ENCODE data around the gene NOS3. TPM values are rescaled to one million over a fixed set of nuclear protein-coding genes. Genes with fewer than 3 reads are reported as not detected.
A peak's percentile ranks its signal among the peaks of the same experiment; 100 is the strongest.

The NOS3 gene
- total RNA-seq, 1 experiment from 2014 or later = 3.2 TPM

DNA sequence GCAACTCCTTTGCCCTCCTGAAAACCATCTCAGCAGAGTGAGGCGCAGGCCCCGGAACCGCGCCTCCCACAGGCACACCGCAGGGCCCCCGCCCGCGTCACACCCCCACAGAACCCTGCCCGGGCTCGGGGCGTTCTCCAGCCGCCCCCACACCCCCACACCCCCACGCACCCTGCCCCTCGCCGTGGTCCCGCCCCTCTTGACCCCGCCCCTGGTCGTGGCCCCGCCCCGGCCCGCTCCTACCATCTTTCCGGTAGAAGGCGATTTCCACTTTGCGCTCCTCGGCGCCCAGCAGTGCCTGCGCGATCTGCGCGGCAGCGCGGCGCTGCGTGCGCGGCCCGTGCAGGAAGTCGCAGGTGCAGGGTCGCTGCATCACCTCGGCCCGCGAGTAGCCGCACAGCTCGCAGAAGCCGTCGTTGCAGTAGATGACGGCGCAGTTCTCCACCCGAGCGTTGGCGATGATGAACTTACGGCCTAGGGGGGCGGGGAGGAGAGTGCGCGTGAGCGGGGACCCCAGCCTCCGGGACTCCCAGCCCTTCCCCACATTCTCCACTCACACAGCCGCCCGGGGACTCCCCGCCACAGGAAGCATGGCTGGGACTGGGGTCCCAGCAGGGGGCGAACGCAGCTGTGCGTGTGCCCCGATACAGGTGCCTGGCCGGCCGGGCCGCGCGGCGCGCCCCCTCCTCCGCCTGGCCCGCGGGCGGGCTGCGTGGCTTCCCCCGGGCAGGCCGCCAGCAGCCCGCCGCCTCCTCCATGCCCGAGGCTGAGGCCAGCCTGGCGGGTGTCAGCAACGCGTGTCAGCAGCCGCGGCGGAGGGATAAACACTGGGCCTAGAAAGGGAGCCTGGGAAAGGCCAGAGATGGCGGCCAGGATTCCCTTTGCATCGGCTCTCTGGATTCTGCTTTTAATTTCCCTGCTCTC is 16.1 kb upstream of the NOS3 start:
- Histone ChIP-seq H3K9me3 (ENCODE audit: insufficient read depth, low read depth) (no peaks in the 10 kb centered on the region), H3K4me2 (peak overlapping the region; percentile 97), H3K27me3 (ENCODE audit: insufficient read depth, low read depth) (peaks cover 52% of the 10 kb centered on the region), H4K20me1 (ENCODE audit: insufficient read depth) (no peaks in the 10 kb centered on the region), H3K36me3 (ENCODE audit: low read depth) (no peaks in the 10 kb centered on the region), H3K27ac (no peak overlapping the region), H3K79me2 (ENCODE audit: low read depth) (no peaks in the 10 kb centered on the region), H3K9me2 (ENCODE audit: insufficient read depth) (no peaks in the 10 kb centered on the region), H3F3A (ENCODE audit: insufficient read depth, low read depth) (no peaks in the 10 kb centered on the region), H2AFZ (peak overlapping the region; percentile 86), H3K4me3 (peak overlapping the region; percentile 65), H3K4me1 (replicated peaks; ENCODE audit: insufficient read depth) (0 out of 2 replicates have a peak, but pooled peaks cover 4% of the 10 kb centered on the region)
- intact Hi-C loops (cut with micrococcal nuclease; ENCODE audit: unreplicated experiment) = loop anchor here (2.0 to 10.0 kb wide), 2 partner anchors 110 to 138 kb away; partner anchors contain the start of genes AGAP3, FASTK and TMUB1
- BruUV-seq (replicated peaks) = no TSS peak
- DNase-seq = peak in 1 of 2 experiments; percentile 67
- POLR2A ChIA-PET (ENCODE audit: unreplicated experiment) = no interaction called here
- peak; percentile 42; the same call in 1 of the 2 replicates for TF ChIP-seq CTCF (conservative IDR thresholded peaks at IDR 0.05)
- TF ChIP-seq EZH2 (IDR thresholded peaks at IDR 0.05; ENCODE audit: low read depth) = no peak
- CTCF ChIA-PET = interaction anchor here (0.6 to 1.1 kb wide), 2 partner anchors 44 to 88 kb away, joined by 4 to 12 read pairs; no protein-coding TSS in a partner anchor

DNA sequence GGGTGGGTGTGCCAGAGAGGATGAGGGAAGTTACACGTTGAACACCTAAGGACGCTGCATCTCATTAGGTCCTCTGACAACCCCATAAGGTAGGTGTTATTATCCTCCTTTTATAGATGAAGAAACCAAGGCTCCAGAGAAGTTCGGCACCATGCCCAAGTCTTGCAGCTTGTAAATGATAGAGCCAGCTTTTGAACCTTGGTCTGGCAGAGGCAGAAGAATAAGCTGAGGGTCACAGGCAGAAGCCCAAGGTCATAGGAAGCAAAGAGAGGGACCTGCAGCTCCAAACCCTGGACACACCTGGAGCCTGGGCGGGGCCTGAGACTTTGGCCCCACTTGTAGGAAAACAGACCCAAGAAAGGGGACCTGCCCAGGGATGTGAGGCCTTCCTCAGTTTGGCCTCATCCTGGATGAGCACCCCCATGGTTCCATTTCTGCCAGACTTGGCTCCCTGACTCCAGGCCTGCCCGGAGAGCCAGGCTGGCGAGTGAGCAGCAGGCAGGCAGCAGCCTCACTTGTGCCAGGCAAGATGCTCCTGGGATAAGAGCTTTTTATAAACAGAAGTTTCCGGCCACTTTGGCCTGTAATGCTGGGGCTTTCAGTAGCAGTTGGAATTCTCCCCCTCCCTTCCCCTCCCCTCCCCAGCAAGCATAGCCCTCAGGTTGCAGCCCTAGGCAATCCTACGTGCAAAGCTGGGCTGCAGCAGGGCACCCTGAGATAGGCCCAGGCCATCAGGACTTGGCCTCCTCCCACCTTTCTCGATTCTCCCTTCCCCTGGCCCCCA is 15.1 kb upstream of the NOS3 start:
- TF ChIP-seq EZH2 (IDR thresholded peaks at IDR 0.05; ENCODE audit: low read depth) (no peak), CTCF (conservative IDR thresholded peaks at IDR 0.05) (no peak)
- Histone ChIP-seq H3K9me3 (ENCODE audit: insufficient read depth, low read depth) (no peaks in the 10 kb centered on the region), H3K27ac (no peak overlapping the region), H3K79me2 (ENCODE audit: low read depth) (no peaks in the 10 kb centered on the region), H3K36me3 (ENCODE audit: low read depth) (no peaks in the 10 kb centered on the region), H3K4me2 (peak overlapping the region; percentile 97), H3K27me3 (ENCODE audit: insufficient read depth, low read depth) (peaks cover 52% of the 10 kb centered on the region), H3F3A (ENCODE audit: insufficient read depth, low read depth) (no peaks in the 10 kb centered on the region), H3K9me2 (ENCODE audit: insufficient read depth) (no peaks in the 10 kb centered on the region), H4K20me1 (ENCODE audit: insufficient read depth) (no peaks in the 10 kb centered on the region), H3K4me1 (replicated peaks; ENCODE audit: insufficient read depth) (0 out of 2 replicates have a peak, but pooled peaks cover 4% of the 10 kb centered on the region), H3K4me3 (peak overlapping the region; percentile 65; the same call in 1 of the 2 replicates), H2AFZ (no peak overlapping the region)
- intact Hi-C loops (cut with micrococcal nuclease; ENCODE audit: unreplicated experiment) = loop anchor here (2.0 to 10.0 kb wide), 2 partner anchors 109 to 137 kb away; partner anchors contain the start of genes AGAP3, FASTK and TMUB1
- POLR2A ChIA-PET (ENCODE audit: unreplicated experiment) = interaction anchor here (0.7 kb wide), 1 partner anchor 264 kb away, joined by 3 read pairs; no protein-coding TSS in a partner anchor
- BruUV-seq (replicated peaks) = TSS peak; percentile 50
- DNase-seq = no peak
- CTCF ChIA-PET = interaction anchor here (0.5 to 1.1 kb wide), 4 partner anchors 43 to 588 kb away, joined by 3 to 12 read pairs (median 4); partner anchors contain the start of gene ATG9B

All from PC-9 (cell line).